NB4 (cell line): Measurements from ENCODE around the gene ADGRG6.

ENCODE experiments used
- DNase-seq: peaks from one replicate; pipeline ENCODE4 v3.0.0; 2010; ENCODE audit warnings: low read depth
- H3K4me3 ChIP-seq: one replicate; pipeline ENCODE4 v1.5.1; 2011; ENCODE audit warnings: mild to moderate bottlenecking, low read depth, low read length, moderate library complexity
- MYC ChIP-seq: IDR thresholded peaks from 2 replicates; pipeline ENCODE4 v1.6.1; 2011; ENCODE audit warnings: low read depth, low read length
- POLR2A ChIP-seq: IDR thresholded peaks from 2 replicates; pipeline ENCODE4 v1.6.1; 2011; ENCODE audit warnings: mild to moderate bottlenecking; ENCODE audit not compliant: insufficient read length; ENCODE audit errors: extremely low read depth
- TF ChIP-seq, protein P1 (sequence below): IDR thresholded peaks from one replicate; pipeline ENCODE4 v1.5.1; 2012; ENCODE audit warnings: low read depth, low read length
- TF ChIP-seq, protein P2 (sequence below): IDR thresholded peaks from 2 replicates; pipeline ENCODE4 v1.6.1; 2011; ENCODE audit warnings: low read depth, low read length

ADGRG6 gene

DNA sequence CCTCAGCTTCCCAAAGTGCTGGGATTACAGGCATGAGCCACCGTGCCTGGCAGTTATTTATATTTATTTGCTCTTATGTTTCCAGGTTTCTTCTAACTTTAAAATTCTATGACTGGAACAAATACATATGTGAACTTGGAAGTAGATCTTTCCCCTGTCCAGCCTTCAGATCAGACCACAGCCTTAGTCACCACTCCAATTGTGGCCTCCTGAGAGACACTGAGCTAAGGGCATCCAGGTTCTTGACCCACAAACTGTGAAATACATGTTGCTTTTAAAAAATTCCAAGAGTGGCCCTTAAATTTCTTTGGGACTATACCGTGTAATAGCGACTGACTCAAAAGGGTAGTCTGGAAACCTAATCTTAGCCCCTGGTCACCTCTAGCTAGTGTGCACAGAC lies 1.5 kb upstream of the ADGRG6 start:
- TF ChIP-seq POLR2A, result no peak
- TF ChIP-seq MYC, result no peak
- TF ChIP-seq, protein P1, sequence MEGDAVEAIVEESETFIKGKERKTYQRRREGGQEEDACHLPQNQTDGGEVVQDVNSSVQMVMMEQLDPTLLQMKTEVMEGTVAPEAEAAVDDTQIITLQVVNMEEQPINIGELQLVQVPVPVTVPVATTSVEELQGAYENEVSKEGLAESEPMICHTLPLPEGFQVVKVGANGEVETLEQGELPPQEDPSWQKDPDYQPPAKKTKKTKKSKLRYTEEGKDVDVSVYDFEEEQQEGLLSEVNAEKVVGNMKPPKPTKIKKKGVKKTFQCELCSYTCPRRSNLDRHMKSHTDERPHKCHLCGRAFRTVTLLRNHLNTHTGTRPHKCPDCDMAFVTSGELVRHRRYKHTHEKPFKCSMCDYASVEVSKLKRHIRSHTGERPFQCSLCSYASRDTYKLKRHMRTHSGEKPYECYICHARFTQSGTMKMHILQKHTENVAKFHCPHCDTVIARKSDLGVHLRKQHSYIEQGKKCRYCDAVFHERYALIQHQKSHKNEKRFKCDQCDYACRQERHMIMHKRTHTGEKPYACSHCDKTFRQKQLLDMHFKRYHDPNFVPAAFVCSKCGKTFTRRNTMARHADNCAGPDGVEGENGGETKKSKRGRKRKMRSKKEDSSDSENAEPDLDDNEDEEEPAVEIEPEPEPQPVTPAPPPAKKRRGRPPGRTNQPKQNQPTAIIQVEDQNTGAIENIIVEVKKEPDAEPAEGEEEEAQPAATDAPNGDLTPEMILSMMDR, result no peak
- TF ChIP-seq, protein P2, sequence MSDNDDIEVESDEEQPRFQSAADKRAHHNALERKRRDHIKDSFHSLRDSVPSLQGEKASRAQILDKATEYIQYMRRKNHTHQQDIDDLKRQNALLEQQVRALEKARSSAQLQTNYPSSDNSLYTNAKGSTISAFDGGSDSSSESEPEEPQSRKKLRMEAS, result no peak
- no peak for DNase-seq
- H3K4me3 ChIP-seq, result no peak overlapping the region

DNA sequence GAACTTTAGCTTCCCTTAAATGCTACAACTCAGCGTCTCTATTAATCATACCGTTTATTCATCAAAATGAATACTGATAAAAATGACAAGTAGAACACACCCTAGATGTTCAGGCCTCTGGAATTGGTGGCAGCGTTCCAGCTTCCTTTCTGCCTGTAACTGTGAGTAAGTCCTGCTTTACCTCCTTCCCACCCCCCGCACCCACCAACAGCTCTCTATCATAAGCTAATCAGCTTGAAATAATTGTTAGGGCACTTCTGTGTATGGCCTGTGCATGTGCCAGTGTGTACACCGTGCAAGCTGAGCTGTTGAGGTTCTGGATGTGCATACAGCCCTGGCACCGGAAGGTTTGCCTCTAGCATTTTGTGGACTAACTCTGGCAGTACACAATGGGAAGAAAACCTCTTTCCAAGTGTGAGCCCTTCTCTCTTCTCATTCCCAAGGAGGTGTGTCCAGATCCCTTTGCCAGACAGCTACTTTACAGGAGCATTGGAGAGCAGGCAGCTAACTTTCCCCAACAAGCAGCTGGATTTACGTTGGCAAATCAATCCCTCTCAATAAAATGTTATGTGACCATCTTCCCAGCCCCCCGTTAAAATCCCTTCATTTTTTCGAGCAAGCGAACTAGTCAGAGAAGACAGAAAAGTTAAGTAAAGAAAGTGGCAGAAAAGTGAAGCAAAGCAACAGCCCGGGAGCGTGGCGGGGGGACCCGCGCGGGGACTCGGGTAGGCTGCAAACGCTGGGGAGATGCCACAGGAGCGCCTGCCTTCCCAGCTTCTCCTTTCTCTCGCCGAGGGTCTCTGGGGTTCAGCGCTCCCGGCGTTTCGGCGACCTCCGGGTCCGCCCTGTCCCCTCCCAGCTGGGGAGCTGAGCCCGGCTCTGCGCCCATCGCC lies 803 bp upstream of the ADGRG6 start:
- H3K4me3 ChIP-seq, result no peak overlapping the region
- TF ChIP-seq, protein P2, result no peak
- no peak for TF ChIP-seq POLR2A
- no peak for TF ChIP-seq MYC
- TF ChIP-seq, protein P1, result no peak
- DNase-seq, result no peak

DNA sequence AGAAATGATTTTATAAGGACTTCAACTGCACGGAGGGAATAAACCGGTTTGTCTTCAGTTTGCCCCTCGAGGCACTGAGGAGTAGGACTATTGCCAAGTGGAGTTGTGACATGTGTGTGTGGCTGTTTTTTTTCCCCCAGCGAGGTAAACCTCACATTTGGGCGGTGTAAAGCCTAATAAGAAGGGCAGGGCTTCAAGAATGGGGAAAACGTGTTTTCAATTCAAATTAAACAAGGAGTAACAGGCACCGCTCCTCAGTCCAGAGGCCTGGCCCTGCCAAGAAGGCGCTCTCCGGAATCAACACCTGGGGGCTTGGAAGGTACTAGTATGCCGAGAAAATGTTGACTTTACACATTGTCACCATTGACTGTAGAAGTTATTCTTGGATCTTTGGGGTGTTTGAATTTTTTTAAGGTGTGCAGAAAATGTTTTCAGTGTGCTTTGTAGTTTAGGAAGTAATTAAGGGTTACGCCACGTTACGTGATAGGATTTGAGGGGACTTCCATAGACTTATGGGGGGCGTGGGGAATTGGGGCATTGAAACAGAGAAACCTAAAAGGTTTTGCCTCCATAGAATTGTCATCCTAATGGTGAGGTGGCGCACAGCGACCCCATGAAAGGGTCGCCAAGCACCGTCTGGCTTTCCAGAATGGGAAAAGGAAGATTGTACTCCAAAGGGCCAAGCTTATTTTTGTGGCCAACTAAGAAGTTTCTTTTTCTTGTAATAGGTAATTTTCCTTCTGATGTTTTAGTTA lies 791 bp downstream of the ADGRG6 start:
- TF ChIP-seq, protein P2, result no peak
- no peak for DNase-seq
- H3K4me3 ChIP-seq, result no peak overlapping the region

DNA sequence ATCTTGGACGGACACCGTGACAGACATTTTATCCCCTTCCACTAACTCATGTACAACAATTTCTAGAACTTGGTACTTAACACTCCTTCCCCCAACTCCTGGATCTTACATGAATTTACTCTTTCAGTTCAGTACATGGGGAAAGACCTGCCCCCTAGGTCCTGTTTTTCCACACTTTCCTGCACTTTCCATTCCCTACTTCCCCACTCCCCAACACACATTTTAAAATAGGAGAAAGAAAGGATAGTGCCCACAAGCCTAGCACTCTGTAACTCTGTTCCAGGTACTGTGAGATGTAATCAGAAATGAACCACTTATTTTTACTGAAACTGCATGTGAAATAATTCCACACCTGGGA lies 1.3 kb downstream of the ADGRG6 start:
- DNase-seq, result no peak
- H3K4me3 ChIP-seq, result no peak overlapping the region
- TF ChIP-seq MYC (no peak), POLR2A (no peak)
- TF ChIP-seq, protein P1, result no peak
- TF ChIP-seq, protein P2, result no peak

DNA sequence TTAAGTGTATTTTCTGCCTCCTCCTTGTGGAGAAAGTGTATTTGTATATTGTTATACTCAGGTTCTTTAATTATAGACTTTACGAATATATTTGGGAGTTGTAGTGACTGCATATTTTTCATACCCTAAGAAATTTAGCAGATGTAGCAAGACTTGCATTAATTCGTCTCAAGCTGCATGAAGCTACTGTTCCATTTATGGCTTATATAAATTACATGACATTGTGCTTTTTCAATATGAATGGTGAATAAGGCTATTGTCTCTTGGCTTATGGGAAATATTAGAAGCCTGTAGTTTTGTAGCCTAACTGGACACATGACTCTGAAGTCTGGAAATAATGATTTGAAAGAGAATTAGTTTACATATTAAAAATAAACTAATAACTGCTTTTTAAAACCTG lies 2.4 kb downstream of the ADGRG6 start:
- no peak overlapping the region for H3K4me3 ChIP-seq
- no peak for TF ChIP-seq POLR2A
- no peak for TF ChIP-seq MYC
- TF ChIP-seq, protein P2, result no peak
- TF ChIP-seq, protein P1, result no peak
- no peak for DNase-seq

DNA sequence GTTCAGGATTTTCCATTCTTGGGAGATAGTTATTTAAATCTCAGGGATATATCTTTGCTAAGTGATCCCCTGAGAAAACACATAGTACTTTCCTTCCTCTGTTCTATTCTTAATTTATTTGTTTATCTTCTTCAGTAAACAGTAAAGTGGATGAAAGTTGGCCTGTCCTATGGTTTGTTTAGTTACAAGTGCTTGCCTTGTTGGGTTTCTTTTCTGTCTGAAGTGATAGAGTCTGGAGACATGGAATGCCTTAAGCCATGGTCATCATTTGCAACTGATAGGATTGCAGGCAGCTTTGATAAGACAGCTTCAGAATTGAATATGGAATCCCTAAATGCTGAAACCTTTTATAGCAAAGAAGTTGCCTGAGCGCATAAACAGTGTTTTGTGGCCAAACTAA lies 4.9 kb downstream of the ADGRG6 start:
- no peak for DNase-seq
- TF ChIP-seq, protein P1, result no peak
- TF ChIP-seq POLR2A, result no peak
- H3K4me3 ChIP-seq, result no peak overlapping the region
